Natural killer cell (primary cell): ENCODE measurements around the gene NEMP2. TPM values are rescaled to one million over a fixed set of nuclear protein-coding genes. Genes with fewer than 3 reads are reported as not detected.

Source experiments
- ATAC-seq, 3 donors: fragments of 150-1000 bp in 2 of 3; fragments of 200-7000 bp in 1 of 3; cut with Tn5 transposase; 1 replicate in 1 of 3; 2 replicates in 2 of 3; pipeline ENCODE4 v1.10.0; 2021; ENCODE audit warnings: mild to moderate bottlenecking in 2 of 3, moderate library complexity in 2 of 3
- DNase-seq, 2 donors: peaks; one replicate each; pipeline versions ENCODE4 v3.0.0 to v3.0.0-alpha.2; 2013 to 2021; ENCODE audit warnings: mixed read lengths in 1 of 2
- H3K27ac ChIP-seq: one replicate; pipeline ENCODE4 v1.5.1; 2013; ENCODE audit warnings: mild to moderate bottlenecking, low read length
- H3K27me3 ChIP-seq: one replicate; pipeline ENCODE4 v1.6.1; 2013; ENCODE audit warnings: low read length; ENCODE audit not compliant: control insufficient read depth, insufficient read depth
- H3K36me3 ChIP-seq: one replicate; pipeline ENCODE4 v1.6.1; 2013; ENCODE audit warnings: low read length; ENCODE audit not compliant: control insufficient read depth, insufficient read depth
- H3K4me1 ChIP-seq: one replicate; pipeline ENCODE4 v1.6.1; 2013; ENCODE audit warnings: low read length; ENCODE audit not compliant: control insufficient read depth, insufficient read depth
- H3K4me3 ChIP-seq: one replicate; pipeline ENCODE4 v1.5.1; 2013; ENCODE audit warnings: low read length
- H3K9me3 ChIP-seq: one replicate; pipeline ENCODE4 v1.6.1; 2013; ENCODE audit warnings: low read length; ENCODE audit not compliant: control insufficient read depth, insufficient read depth
- H3K27ac Mint-ChIP-seq, 2 donors: one replicate each; pipeline ENCODE4 v1.8.0; 2022; ENCODE audit warnings: mild to moderate bottlenecking in 2 of 2, mixed read lengths in 2 of 2, moderate library complexity in 1 of 2
- H3K27me3 Mint-ChIP-seq, 2 donors: one replicate each; pipeline ENCODE4 v1.8.0; 2022; ENCODE audit warnings: low read depth in 2 of 2, mixed read lengths in 2 of 2
- H3K36me3 Mint-ChIP-seq: one replicate; pipeline ENCODE4 v1.8.0; 2022; ENCODE audit warnings: mixed read lengths
- H3K4me1 Mint-ChIP-seq, 2 donors: one replicate each; pipeline ENCODE4 v1.8.0; 2022; ENCODE audit warnings: mixed read lengths in 2 of 2
- H3K4me3 Mint-ChIP-seq: one replicate; pipeline ENCODE4 v1.8.0; 2022; ENCODE audit warnings: mild to moderate bottlenecking, moderate library complexity, mixed read lengths
- H3K9me3 Mint-ChIP-seq, 2 donors: one replicate each; pipeline ENCODE4 v1.8.0; 2022; ENCODE audit warnings: mixed read lengths in 2 of 2
- CTCF ChIP-seq: fragments of 200-600 bp; IDR thresholded peaks from one replicate; pipeline ENCODE4 v1.8.0; 2022; ENCODE audit warnings: antibody characterized with exemption
- WGBS: methylation state at CpG from one replicate; pipeline ENCODE4 v1.1.7; 2013; ENCODE audit warnings: missing lambda C conversion rate; ENCODE audit not compliant: insufficient coverage; 5-methylcytosine and 5-hydroxymethylcytosine counted together
- intact Hi-C: fragments of 100-400 bp; cut with micrococcal nuclease; formaldehyde crosslinking; loops from one replicate; pipeline ENCODE4 v1.14.2; 2022
- total RNA-seq, 4 donors: library from RNA; stranded (reverse); fragments of 120-200 nt in 1 of 4; gene quantifications; one replicate each; pipeline versions ENCODE4 v1.2.3 to v1.2.4, GENCODE V29; 2013 to 2022

NEMP2 gene
- total RNA-seq, 3 donors from 2014 or later (not counting 1 experiment from before 2014, with no cell fraction given), result 17.2 to 21.0 (median 18.3) TPM

GRCh38 chr2:190526105-190526750 is 8.3 kb downstream of the NEMP2 start:
- Histone ChIP-seq H3K27ac (no peak overlapping the region), H3K4me1 (peaks cover 4% of the 10 kb centered on the region), H3K9me3 (no peaks in the 10 kb centered on the region), H3K36me3 (no peaks in the 10 kb centered on the region), H3K27me3 (no peaks in the 10 kb centered on the region), H3K4me3 (no peak overlapping the region)
- no peak overlapping the region for H3K4me3 Mint-ChIP-seq
- no peaks in the 10 kb centered on the region for H3K9me3 Mint-ChIP-seq
- no peak for TF ChIP-seq CTCF
- no peaks in the 10 kb centered on the region for H3K36me3 Mint-ChIP-seq
- ATAC-seq, result peak; percentile 40 to 62 (median 62)
- intact Hi-C loops, result loop anchor here (10.0 kb wide), 1 partner anchor 861 kb away; the partner anchor contains the start of gene ASNSD1
- H3K27ac Mint-ChIP-seq, result peak overlapping the region; percentile 10 to 21
- no peak for DNase-seq
- WGBS, result 89% methylated on average over 3 of the region's 4 CpGs
- peaks cover 30 to 47% of the 10 kb centered on the region in 2 donors for H3K4me1 Mint-ChIP-seq
- no peaks in the 10 kb centered on the region for H3K27me3 Mint-ChIP-seq

GRCh38 chr2:190524928-190525327 is 9.6 kb downstream of the NEMP2 start:
- ATAC-seq (no peak), DNase-seq (no peak)
- Histone ChIP-seq H3K27me3 (no peaks in the 10 kb centered on the region), H3K9me3 (no peaks in the 10 kb centered on the region), H3K36me3 (no peaks in the 10 kb centered on the region), H3K4me1 (peaks cover 11% of the 10 kb centered on the region), H3K4me3 (no peak overlapping the region), H3K27ac (no peak overlapping the region)
- Mint-ChIP-seq H3K4me1 (peaks cover 35 to 57% of the 10 kb centered on the region in 2 donors), H3K9me3 (no peaks in the 10 kb centered on the region), H3K4me3 (no peak overlapping the region), H3K27me3 (no peaks in the 10 kb centered on the region), H3K36me3 (no peaks in the 10 kb centered on the region), H3K27ac (no peak overlapping the region)
- no peak for TF ChIP-seq CTCF
- intact Hi-C loops, result loop anchor here (10.0 kb wide), 1 partner anchor 860 kb away; the partner anchor contains the start of gene ASNSD1

GRCh38 chr2:190519975-190520767 is 14.4 kb downstream of the NEMP2 start:
- Mint-ChIP-seq H3K4me1 (peaks cover 27 to 32% of the 10 kb centered on the region in 2 donors), H3K36me3 (no peaks in the 10 kb centered on the region), H3K27me3 (no peaks in the 10 kb centered on the region), H3K4me3 (peak overlapping the region; percentile 0), H3K27ac (peak overlapping the region; percentile 1 to 2), H3K9me3 (no peaks in the 10 kb centered on the region)
- Histone ChIP-seq H3K4me3 (no peak overlapping the region), H3K9me3 (no peaks in the 10 kb centered on the region), H3K27ac (no peak overlapping the region), H3K27me3 (no peaks in the 10 kb centered on the region), H3K36me3 (no peaks in the 10 kb centered on the region), H3K4me1 (peaks cover 10% of the 10 kb centered on the region)
- no peak for TF ChIP-seq CTCF
- peak; percentile 47 to 75 (median 61) for ATAC-seq
- peak in 1 of 2 donors; percentile 49 for DNase-seq
- intact Hi-C loops, result loop anchor here (10.0 kb wide), 1 partner anchor 855 kb away; the partner anchor contains the start of gene ASNSD1
- WGBS, result 84% methylated on average over 1 of the region's 1 CpG
